Tibial artery (tissue), 4 donors: Measurements from ENCODE around the gene KIF20B.
A peak's percentile ranks its signal among the peaks of the same experiment; 100 is the strongest.

ENCODE experiments used
- DNase-seq, 2 donors: peaks; one replicate each; pipeline ENCODE4 v3.0.0-alpha.2; 2019
- H3K27ac ChIP-seq, 2 donors: fragments of 200-600 bp; sonication (generic) in 1 of 2; 1 replicate in 1 of 2; 2 replicates in 1 of 2; pipeline ENCODE4 v1.5.1; 2018 to 2019; ENCODE audit warnings: mild to moderate bottlenecking in 1 of 2
- H3K27me3 ChIP-seq, 2 donors: fragments of 200-600 bp; sonication (generic) in 1 of 2; one replicate each; pipeline versions ENCODE4 v1.5.1 to v1.6.0; 2016 to 2019
- H3K36me3 ChIP-seq, 3 donors: fragments of 200-600 bp; sonication (generic) in 2 of 3; one replicate each; pipeline ENCODE4 v1.5.1; 2016 to 2019; ENCODE audit warnings: mild to moderate bottlenecking in 2 of 3
- H3K4me1 ChIP-seq, 4 donors: fragments of 200-600 bp; sonication (generic) in 2 of 4; 1 replicate in 3 of 4; 2 replicates in 1 of 4; pipeline ENCODE4 v1.5.1; 2016 to 2019
- H3K4me3 ChIP-seq, 2 donors: fragments of 200-600 bp; sonication (generic) in 1 of 2; 1 replicate in 1 of 2; 2 replicates in 1 of 2; pipeline ENCODE4 v1.5.1; 2018 to 2019; ENCODE audit warnings: mild to moderate bottlenecking in 2 of 2
- H3K9me3 ChIP-seq, 3 donors: fragments of 200-600 bp; sonication (generic) in 1 of 3; one replicate each; pipeline ENCODE4 v1.5.1; 2016 to 2019
- intact Hi-C: fragments of 100-400 bp; cut with DNase I; formaldehyde crosslinking; loops from one replicate; pipeline ENCODE4 v1.15.0; 2023; ENCODE audit warnings: low total_unique reads
- TF ChIP-seq, protein P1 (sequence below), 2 experiments: fragments of 200-600 bp in 1 of 2; fragments of 450-650 bp in 1 of 2; IDR thresholded peaks; one replicate each; pipeline ENCODE4 v1.5.1; 2017 to 2019; ENCODE audit warnings: antibody characterized with exemption in 2 of 2, mild to moderate bottlenecking in 1 of 2, moderate library complexity in 1 of 2

The KIF20B gene

DNA sequence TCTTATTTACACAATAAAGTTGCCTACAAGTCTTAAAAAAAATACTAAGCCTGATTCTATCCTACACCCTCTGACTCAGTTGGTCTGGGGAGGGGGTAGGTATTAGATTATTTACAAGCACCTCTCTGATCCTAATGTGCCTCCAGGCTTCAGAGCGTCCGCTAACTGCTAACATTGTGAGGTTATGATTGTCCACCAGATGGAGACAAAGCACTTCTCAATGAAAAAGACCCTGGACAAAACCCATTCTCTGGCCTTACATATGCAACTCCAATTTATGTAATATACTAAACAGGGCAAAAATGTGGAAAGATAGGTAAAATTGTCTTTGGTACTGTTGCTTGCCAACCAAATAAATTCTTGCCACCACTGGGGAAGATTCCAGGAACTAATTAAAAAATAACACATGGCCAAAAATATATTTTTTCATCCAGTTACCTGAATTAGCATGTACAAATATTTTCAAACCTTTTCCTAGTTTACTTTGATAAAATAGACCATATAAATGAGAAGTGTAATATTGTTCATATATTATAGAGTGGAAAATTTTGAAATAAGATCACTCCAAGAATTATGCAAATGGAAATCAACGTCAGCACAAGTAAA, 92.4 kb downstream of the KIF20B start:
- Histone ChIP-seq H3K27me3 (no peaks in the 10 kb centered on the region), H3K9me3 (no peaks in the 10 kb centered on the region), H3K27ac (no peak overlapping the region), H3K4me1 (no peaks in the 10 kb centered on the region), H3K36me3 (no peaks in the 10 kb centered on the region), H3K4me3 (no peak overlapping the region)
- DNase-seq, result no peak
- TF ChIP-seq, protein P1, sequence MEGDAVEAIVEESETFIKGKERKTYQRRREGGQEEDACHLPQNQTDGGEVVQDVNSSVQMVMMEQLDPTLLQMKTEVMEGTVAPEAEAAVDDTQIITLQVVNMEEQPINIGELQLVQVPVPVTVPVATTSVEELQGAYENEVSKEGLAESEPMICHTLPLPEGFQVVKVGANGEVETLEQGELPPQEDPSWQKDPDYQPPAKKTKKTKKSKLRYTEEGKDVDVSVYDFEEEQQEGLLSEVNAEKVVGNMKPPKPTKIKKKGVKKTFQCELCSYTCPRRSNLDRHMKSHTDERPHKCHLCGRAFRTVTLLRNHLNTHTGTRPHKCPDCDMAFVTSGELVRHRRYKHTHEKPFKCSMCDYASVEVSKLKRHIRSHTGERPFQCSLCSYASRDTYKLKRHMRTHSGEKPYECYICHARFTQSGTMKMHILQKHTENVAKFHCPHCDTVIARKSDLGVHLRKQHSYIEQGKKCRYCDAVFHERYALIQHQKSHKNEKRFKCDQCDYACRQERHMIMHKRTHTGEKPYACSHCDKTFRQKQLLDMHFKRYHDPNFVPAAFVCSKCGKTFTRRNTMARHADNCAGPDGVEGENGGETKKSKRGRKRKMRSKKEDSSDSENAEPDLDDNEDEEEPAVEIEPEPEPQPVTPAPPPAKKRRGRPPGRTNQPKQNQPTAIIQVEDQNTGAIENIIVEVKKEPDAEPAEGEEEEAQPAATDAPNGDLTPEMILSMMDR (IDR thresholded peaks at IDR 0.05), result peak; percentile 73 to 77
- intact Hi-C loops, result loop anchor here (10.0 kb wide), 1 partner anchor 991 kb away; no protein-coding TSS in a partner anchor

DNA sequence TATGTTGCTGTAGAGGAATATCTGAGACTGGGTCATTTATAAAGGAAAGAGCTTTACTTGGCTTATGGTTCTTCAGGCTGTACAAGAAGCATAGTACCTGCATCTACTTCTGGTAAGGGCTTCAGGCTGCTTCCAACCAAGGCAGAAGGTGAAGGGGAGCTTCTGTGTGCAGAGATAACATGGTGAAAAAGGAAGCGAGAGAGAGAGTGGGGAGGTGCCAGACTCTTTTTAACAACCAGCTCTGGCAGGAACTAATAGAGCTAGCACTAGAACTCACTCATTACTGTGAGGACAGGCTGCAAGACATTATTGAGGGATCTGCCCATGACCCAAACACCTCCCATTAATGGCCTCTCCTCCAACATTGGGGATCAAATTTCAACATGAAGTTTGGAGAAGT, 94.5 kb downstream of the KIF20B start:
- Histone ChIP-seq H3K4me3 (no peak overlapping the region), H3K27ac (no peak overlapping the region), H3K9me3 (no peaks in the 10 kb centered on the region), H3K36me3 (no peaks in the 10 kb centered on the region), H3K27me3 (no peaks in the 10 kb centered on the region), H3K4me1 (no peaks in the 10 kb centered on the region)
- intact Hi-C loops, result loop anchor here (5.0 to 10.0 kb wide), 2 partner anchors 989 to 1066 kb away; no protein-coding TSS in a partner anchor
- TF ChIP-seq, protein P1 (IDR thresholded peaks at IDR 0.05), result no peak
- DNase-seq, result no peak

DNA sequence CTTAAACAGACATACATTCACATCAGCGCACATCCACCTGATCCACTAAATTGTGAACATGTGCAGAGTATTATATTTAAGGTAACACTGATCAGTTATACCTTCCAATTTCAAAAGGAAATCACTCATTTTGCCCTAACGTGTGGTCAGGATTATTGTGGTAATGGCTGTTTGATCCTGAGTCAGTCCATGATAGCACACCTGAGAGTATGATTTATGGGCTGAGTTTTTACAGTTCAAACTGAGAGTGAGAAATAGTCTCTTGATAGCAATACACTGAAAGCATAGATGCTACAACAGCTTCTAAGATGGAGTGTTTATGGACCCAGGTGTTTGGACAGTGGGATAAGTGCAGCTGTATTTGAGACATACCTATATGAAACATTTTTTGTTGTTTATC, 96.7 kb downstream of the KIF20B start:
- H3K4me3 ChIP-seq, result no peak overlapping the region
- no peak for DNase-seq
- TF ChIP-seq, protein P1 (IDR thresholded peaks at IDR 0.05), result no peak
- H3K9me3 ChIP-seq, result no peaks in the 10 kb centered on the region
- no peak overlapping the region for H3K27ac ChIP-seq
- no peaks in the 10 kb centered on the region for H3K27me3 ChIP-seq
- intact Hi-C loops, result loop anchor here (5.0 to 10.0 kb wide), 2 partner anchors 987 to 1064 kb away; no protein-coding TSS in a partner anchor
- no peaks in the 10 kb centered on the region for H3K36me3 ChIP-seq
- no peaks in the 10 kb centered on the region for H3K4me1 ChIP-seq

DNA sequence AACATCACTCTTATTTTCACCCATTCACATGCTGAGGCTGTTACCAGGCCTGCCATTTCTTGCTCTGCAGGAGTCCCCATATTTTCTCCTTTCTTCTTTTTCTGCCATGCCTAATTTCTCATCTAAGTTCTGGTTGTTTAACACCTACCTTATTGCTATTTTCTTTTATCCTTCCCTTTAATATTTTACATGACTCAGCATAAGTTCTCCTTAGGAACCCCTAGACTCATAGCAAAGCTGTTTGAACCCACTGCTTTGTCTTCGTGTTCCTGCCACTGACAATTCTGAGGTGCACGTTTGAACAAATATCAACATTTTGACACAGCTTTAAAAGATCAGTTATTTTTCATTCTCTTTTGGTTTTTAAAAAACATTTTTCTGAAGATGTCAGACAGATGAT, 98.2 kb downstream of the KIF20B start:
- Histone ChIP-seq H3K9me3 (no peaks in the 10 kb centered on the region), H3K27me3 (no peaks in the 10 kb centered on the region), H3K4me1 (no peaks in the 10 kb centered on the region), H3K4me3 (no peak overlapping the region), H3K36me3 (no peaks in the 10 kb centered on the region), H3K27ac (no peak overlapping the region)
- intact Hi-C loops, result loop anchor here (5.0 to 10.0 kb wide), 2 partner anchors 985 to 1063 kb away; no protein-coding TSS in a partner anchor
- TF ChIP-seq, protein P1 (IDR thresholded peaks at IDR 0.05), result no peak
- no peak for DNase-seq

DNA sequence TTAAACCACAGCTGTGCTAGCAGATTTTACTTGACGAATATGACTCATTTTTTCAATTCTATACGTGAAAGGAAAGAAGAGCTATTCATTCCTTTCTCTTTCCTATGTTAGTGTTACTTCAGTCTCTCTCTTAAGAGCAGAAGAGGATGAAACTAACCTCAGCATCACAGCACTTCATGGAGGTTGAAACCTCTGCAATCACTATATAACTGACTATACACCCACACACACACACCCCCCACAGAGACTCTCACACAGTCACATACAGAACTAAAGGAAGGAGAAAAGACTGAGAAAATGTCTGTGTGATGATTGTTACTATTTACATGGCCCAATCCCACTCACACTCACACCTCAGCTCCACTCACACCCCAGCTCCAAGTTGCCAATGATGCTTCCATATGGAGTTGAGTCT, 104.2 kb downstream of the KIF20B start:
- TF ChIP-seq, protein P1 (IDR thresholded peaks at IDR 0.05), result no peak
- intact Hi-C loops, result no loop called here
- no peaks in the 10 kb centered on the region for H3K9me3 ChIP-seq
- no peak overlapping the region for H3K27ac ChIP-seq
- no peaks in the 10 kb centered on the region for H3K36me3 ChIP-seq
- H3K27me3 ChIP-seq, result no peaks in the 10 kb centered on the region
- H3K4me1 ChIP-seq, result no peaks in the 10 kb centered on the region
- H3K4me3 ChIP-seq, result no peak overlapping the region
- DNase-seq, result no peak
